ENCODE results near the gene TTC3. TPM values are rescaled to one million over a fixed set of nuclear protein-coding genes. Genes with fewer than 3 reads are reported as not detected.

The TTC3 gene
- total RNA-seq, 1 experiment from 2014 or later: 29.0 TPM

DNA sequence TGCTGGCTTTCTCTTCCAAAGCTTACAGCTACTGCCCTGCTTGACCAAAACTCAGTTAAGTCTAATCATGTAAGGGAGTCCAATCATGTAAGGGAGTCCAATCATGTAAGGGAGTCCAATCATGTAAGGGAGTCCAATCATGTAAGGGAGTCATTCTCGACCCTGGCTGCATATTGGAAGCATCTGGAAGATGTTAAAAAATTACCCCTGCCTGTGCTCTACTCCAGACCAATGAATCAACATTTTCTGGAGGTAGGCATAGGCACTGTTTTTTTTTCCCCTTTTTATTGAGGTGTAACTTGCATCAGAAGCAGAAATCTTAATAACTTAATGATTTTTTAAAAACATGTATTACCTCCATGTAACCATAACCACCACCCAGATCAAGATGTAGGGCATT is 9.6 kb upstream of the TTC3 start:
- no peaks in the 10 kb centered on the region for H3K27me3 Mint-ChIP-seq (ENCODE audit: low read depth)
- H3K4me1 Mint-ChIP-seq: peaks cover 24% of the 10 kb centered on the region
- CTCF ChIA-PET: no interaction called here
- no peak overlapping the region for H3K27ac Mint-ChIP-seq
- TF ChIP-seq ELF4 (CRISPR knock-in tag; IDR thresholded peaks at IDR 0.05; ENCODE audit: low read depth) (no peak), RORB (CRISPR knock-in tag; IDR thresholded peaks at IDR 0.05) (no peak), NFE2L1 (CRISPR knock-in tag; IDR thresholded peaks at IDR 0.05) (no peak), NFATC4 (CRISPR knock-in tag; IDR thresholded peaks at IDR 0.05) (no peak), ESRRA (CRISPR knock-in tag; IDR thresholded peaks at IDR 0.05; ENCODE audit: borderline replicate concordance) (no peak), E2F1 (CRISPR knock-in tag; IDR thresholded peaks at IDR 0.05) (no peak), ZBTB21 (CRISPR knock-in tag; IDR thresholded peaks at IDR 0.05; ENCODE audit: borderline replicate concordance) (no peak), TEAD1 (CRISPR knock-in tag; IDR thresholded peaks at IDR 0.05) (no peak)
- TF ChIP-seq, protein P1, sequence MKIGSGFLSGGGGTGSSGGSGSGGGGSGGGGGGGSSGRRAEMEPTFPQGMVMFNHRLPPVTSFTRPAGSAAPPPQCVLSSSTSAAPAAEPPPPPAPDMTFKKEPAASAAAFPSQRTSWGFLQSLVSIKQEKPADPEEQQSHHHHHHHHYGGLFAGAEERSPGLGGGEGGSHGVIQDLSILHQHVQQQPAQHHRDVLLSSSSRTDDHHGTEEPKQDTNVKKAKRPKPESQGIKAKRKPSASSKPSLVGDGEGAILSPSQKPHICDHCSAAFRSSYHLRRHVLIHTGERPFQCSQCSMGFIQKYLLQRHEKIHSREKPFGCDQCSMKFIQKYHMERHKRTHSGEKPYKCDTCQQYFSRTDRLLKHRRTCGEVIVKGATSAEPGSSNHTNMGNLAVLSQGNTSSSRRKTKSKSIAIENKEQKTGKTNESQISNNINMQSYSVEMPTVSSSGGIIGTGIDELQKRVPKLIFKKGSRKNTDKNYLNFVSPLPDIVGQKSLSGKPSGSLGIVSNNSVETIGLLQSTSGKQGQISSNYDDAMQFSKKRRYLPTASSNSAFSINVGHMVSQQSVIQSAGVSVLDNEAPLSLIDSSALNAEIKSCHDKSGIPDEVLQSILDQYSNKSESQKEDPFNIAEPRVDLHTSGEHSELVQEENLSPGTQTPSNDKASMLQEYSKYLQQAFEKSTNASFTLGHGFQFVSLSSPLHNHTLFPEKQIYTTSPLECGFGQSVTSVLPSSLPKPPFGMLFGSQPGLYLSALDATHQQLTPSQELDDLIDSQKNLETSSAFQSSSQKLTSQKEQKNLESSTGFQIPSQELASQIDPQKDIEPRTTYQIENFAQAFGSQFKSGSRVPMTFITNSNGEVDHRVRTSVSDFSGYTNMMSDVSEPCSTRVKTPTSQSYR (CRISPR knock-in tag; IDR thresholded peaks at IDR 0.05): no peak
- H3K9me3 Mint-ChIP-seq: no peaks in the 10 kb centered on the region
- H3K36me3 Mint-ChIP-seq: peaks cover 5% of the 10 kb centered on the region
- no peak for DNase-seq (ENCODE audit: low spot score)
- POLR2A ChIA-PET: no interaction called here
- ATAC-seq: no peak
- H3K4me3 Mint-ChIP-seq: no peak overlapping the region

DNA sequence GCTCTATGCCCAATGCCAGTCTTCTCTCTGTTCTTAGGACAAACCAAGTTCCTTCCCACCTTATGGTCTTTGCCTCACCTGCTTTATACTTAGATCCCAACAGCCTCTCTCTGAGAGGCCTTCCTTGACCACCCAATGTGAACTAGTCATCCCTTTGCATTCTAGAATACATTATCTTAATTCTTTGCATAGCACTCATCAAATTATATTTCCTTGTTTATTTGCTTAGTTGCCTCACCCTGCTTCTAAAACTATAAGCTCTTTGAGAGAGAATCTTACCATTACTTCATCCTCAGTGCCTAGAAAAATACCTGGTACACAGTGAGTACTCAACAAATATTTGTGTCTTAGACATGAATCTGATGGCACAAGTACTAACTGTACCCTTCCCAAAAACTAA is 8.2 kb upstream of the TTC3 start:
- no peak overlapping the region for H3K27ac Mint-ChIP-seq
- peaks cover 11% of the 10 kb centered on the region for H3K36me3 Mint-ChIP-seq
- no peak overlapping the region for H3K4me3 Mint-ChIP-seq
- H3K9me3 Mint-ChIP-seq: no peaks in the 10 kb centered on the region
- no peaks in the 10 kb centered on the region for H3K27me3 Mint-ChIP-seq (ENCODE audit: low read depth)
- ChIA-PET POLR2A (no interaction called here), CTCF (no interaction called here)
- H3K4me1 Mint-ChIP-seq: peaks cover 14% of the 10 kb centered on the region
- no peak for DNase-seq (ENCODE audit: low spot score)
- no peak for ATAC-seq
- no peak for TF ChIP-seq ATF6 (CRISPR knock-in tag; IDR thresholded peaks at IDR 0.05)
- TF ChIP-seq TP53 (CRISPR knock-in tag; IDR thresholded peaks at IDR 0.05): no peak
- no peak for TF ChIP-seq USF1 (CRISPR knock-in tag; IDR thresholded peaks at IDR 0.05)
- TF ChIP-seq ATF1 (CRISPR knock-in tag; IDR thresholded peaks at IDR 0.05): no peak
- TF ChIP-seq ATF3 (CRISPR knock-in tag; conservative IDR thresholded peaks at IDR 0.05): no peak
- no peak for TF ChIP-seq SOX15 (CRISPR knock-in tag; IDR thresholded peaks at IDR 0.05)
- TF ChIP-seq NR1H2 (CRISPR knock-in tag; IDR thresholded peaks at IDR 0.05): no peak
- no peak for TF ChIP-seq FOXJ3 (CRISPR knock-in tag; IDR thresholded peaks at IDR 0.05; ENCODE audit: borderline replicate concordance)
- no peak for TF ChIP-seq NFYB (CRISPR knock-in tag; conservative IDR thresholded peaks at IDR 0.05; ENCODE audit: low read depth)
- TF ChIP-seq IRF2 (CRISPR knock-in tag; IDR thresholded peaks at IDR 0.05; ENCODE audit: borderline replicate concordance, low read depth): no peak
- no peak for TF ChIP-seq JUN (CRISPR knock-in tag; IDR thresholded peaks at IDR 0.05)
- TF ChIP-seq, protein P2, sequence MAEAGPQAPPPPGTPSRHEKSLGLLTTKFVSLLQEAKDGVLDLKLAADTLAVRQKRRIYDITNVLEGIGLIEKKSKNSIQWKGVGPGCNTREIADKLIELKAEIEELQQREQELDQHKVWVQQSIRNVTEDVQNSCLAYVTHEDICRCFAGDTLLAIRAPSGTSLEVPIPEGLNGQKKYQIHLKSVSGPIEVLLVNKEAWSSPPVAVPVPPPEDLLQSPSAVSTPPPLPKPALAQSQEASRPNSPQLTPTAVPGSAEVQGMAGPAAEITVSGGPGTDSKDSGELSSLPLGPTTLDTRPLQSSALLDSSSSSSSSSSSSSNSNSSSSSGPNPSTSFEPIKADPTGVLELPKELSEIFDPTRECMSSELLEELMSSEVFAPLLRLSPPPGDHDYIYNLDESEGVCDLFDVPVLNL (CRISPR knock-in tag; IDR thresholded peaks at IDR 0.05; ENCODE audit: borderline replicate concordance, low read depth): no peak
- TF ChIP-seq, protein P3, sequence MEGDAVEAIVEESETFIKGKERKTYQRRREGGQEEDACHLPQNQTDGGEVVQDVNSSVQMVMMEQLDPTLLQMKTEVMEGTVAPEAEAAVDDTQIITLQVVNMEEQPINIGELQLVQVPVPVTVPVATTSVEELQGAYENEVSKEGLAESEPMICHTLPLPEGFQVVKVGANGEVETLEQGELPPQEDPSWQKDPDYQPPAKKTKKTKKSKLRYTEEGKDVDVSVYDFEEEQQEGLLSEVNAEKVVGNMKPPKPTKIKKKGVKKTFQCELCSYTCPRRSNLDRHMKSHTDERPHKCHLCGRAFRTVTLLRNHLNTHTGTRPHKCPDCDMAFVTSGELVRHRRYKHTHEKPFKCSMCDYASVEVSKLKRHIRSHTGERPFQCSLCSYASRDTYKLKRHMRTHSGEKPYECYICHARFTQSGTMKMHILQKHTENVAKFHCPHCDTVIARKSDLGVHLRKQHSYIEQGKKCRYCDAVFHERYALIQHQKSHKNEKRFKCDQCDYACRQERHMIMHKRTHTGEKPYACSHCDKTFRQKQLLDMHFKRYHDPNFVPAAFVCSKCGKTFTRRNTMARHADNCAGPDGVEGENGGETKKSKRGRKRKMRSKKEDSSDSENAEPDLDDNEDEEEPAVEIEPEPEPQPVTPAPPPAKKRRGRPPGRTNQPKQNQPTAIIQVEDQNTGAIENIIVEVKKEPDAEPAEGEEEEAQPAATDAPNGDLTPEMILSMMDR (IDR thresholded peaks at IDR 0.05): no peak
- TF ChIP-seq PRRX2 (CRISPR knock-in tag; IDR thresholded peaks at IDR 0.05): no peak
- no peak for TF ChIP-seq ZNF219 (CRISPR knock-in tag; IDR thresholded peaks at IDR 0.05; ENCODE audit: borderline replicate concordance)

Data from WTC11 (cell line).